IPS-11a (cell line): ENCODE results near the gene ZNF462.

Experiments
- H3K4me3 ChIP-seq: one replicate; pipeline ENCODE4 v1.5.1; 2013; ENCODE audit warnings: low read depth, low read length, control low read depth

The ZNF462 gene

GRCh38 chr9:106922026-106922425, 59.1 kb downstream of the ZNF462 start:
- no peak overlapping the region for H3K4me3 ChIP-seq

GRCh38 chr9:106925392-106925791, 62.4 kb downstream of the ZNF462 start:
- H3K4me3 ChIP-seq, result no peak overlapping the region

- no peak overlapping the region for H3K4me3 ChIP-seq
Observed at GRCh38 chr9:106927916-106928315, 65.0 kb downstream of the ZNF462 start.

GRCh38 chr9:106928350-106928749, 65.4 kb downstream of the ZNF462 start:
- no peak overlapping the region for H3K4me3 ChIP-seq

DNA sequence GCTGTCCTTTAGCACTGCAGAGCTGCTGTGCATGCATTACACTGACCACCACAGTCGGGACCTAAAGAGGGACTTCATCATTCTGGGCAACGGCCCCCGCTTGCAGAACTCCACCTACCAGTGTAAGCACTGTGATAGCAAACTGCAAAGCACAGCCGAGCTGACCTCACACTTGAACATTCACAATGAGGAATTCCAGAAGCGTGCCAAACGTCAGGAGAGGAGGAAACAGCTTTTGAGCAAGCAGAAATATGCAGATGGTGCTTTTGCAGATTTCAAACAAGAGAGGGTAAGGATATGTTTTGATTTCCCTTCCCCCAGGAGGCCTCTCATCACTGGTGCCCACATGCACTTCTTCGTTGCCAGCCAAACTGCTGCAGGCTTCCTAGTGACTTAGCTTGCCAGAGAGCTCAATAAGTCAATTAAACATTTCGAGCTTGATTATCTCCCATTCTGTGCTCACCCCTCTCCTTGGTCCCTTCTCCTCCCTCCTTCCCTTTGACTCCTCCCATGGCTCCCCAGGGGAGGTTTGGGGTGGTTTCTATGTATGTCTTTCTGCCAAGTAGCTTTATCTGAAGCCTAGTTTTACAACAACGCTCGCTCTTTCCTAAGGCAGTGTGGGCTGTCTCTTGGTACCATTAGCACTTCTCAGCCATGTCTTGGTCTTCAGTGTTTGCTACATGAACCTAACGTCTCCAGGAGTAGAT, 66.7 kb downstream of the ZNF462 start:
- no peak overlapping the region for H3K4me3 ChIP-seq

DNA sequence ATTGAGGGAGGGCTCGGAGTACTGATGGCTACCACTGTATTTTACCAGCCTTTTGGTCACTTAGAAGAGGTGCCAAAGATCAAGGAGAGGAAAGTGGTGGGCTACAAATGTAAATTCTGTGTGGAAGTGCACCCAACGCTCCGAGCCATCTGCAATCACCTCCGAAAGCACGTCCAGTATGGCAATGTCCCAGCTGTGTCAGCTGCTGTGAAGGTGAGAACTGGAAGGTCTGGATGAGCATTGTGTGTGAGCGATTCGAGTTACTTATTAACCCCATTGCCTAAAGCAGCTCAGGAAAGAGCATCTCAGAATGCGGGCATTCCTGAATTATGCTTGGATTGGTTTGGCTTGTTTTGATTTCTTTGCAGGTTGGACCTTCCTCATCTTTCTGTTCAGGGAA, 67.5 kb downstream of the ZNF462 start:
- no peak overlapping the region for H3K4me3 ChIP-seq

GRCh38 chr9:106931466-106931865, 68.5 kb downstream of the ZNF462 start:
- no peak overlapping the region for H3K4me3 ChIP-seq

- no peak overlapping the region for H3K4me3 ChIP-seq
Observed at GRCh38 chr9:106932178-106932577, 69.2 kb downstream of the ZNF462 start.

GRCh38 chr9:106932675-106933074, 69.7 kb downstream of the ZNF462 start:
- H3K4me3 ChIP-seq, result no peak overlapping the region

DNA sequence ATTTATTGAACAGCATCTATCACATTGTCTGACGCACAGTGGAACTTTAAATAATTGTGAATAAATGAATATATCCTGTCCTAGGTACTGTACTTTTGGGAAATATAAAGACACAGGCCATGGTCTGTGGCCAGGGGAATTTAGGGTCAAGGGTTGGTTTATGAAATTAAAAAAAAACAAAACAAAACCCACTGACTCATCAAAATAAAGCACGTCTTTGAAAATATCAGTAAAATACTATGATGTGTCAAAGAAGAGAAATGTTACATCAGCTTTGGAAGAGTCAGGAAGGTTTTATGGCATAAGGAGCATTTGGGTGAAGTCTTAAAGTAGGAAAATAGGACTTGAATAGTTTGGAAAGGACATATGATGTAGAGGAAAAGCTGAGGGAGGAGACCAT, 70.5 kb downstream of the ZNF462 start:
- no peak overlapping the region for H3K4me3 ChIP-seq

DNA sequence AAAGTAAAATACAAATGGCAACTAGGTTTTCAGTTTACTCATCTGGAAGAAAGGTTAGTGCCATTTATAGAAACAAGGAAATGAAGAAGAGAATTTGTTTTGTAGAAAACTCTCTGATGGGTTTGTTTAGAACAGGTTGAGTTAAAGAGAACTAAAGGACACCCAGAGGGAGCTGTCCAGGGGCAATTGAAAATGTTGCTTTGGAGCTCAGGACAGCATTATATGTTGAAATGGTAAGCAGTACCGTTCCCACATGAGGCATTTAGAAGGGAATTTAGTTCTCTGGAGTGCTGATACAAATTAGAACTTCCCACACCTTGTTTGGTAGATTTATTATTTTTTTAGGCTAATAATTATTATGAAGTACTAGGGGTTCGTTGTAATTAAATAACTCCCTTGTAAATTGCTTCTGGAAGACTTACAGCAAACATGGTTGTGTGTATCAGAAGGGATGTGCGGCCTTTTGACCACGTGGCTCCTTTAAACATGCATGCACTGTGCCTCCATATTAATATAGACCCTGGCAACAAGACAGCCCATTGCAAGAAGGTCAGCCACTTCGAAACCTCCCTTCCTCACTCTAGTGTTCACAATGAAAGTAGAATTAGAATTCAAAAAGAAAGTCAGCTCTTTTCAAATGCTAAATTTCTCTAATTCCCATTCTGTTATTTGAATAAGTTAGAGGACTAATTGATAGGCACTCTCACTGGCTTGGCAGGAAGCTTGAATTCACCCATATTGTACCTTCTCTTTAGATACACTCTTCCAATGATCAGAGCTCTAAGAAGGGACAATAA, 71.7 kb downstream of the ZNF462 start:
- no peak overlapping the region for H3K4me3 ChIP-seq

GRCh38 chr9:106936680-106937079, 73.7 kb downstream of the ZNF462 start:
- H3K4me3 ChIP-seq, result no peak overlapping the region

DNA sequence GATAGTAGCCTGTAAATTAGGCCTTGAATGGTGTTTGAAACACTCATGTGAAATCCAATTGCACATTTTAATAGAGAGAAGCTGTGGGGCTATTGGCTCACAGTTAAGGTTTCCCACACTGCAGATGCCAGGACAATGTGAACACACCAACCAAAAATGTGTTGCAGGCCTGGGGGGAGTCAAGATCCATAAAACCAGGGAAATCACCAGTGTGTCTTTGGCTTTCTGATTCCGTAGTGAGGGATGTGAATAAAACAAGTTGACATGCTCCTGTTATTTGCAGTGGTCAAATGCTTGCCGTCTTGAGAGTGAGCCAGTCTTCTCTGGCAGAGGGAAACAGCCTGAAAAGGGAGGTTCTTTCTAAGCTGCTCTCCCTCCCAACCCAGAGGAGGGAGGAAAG, 79.0 kb downstream of the ZNF462 start:
- H3K4me3 ChIP-seq, result no peak overlapping the region

- no peak overlapping the region for H3K4me3 ChIP-seq
Observed at GRCh38 chr9:106945727-106946660, 83.0 kb downstream of the ZNF462 start.

DNA sequence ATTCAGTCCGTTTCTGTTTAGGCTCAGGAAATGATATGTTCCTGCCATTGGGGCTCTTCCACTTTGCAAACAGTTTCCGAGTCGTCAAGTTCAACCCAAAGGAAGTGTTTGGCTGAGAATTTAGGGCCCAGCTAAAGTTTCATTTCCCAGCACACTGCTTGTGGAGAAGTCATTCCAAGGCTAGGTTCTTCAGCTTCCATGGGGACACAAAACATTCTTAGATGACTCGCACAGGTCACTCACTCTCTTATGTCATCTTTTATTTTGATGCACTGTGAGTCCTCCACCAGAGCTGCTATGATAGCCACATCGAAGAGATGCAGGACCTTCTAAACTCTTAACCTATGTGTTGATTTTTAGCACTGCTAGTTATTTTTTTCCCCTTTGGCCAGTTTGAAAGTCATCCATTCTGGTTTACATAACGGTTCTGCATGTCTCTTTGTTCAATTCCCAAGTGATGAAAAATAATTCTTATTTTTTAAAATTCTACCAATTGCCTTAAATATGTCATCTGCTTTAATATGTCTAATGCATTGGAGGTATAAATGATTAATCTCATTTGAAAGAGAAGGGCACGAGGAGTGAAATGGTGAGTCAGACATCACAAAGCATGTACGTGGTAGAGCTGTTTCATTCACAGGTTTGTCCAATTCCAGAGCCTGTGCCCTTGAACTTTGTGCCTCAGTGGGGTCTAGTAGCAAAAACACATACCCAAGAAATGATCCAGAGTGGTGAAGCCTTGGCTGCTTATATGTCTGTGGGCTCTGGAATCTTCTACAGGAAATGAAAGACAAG, 84.3 kb downstream of the ZNF462 start:
- H3K4me3 ChIP-seq, result no peak overlapping the region

DNA sequence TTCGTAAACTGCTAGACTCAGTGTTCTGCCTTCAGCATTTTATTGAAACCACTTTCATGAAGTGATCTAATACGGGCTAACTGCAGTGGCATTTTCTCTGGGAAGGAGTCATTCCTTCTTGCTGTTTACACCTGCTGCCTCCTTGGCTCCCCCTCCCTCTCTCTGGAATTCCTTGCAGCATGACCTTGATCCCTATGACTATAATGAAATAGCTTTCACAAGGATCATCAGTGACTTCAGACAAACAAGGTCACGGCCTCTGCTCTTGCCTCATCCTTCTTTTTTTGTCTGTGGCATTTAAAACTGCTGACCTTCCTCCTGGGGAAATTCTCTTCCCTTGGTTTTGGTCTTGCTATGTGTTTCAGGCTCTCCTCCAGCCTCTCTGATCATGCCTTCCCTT, 90.2 kb downstream of the ZNF462 start:
- H3K4me3 ChIP-seq, result no peak overlapping the region

- no peak overlapping the region for H3K4me3 ChIP-seq
Observed at GRCh38 chr9:106954558-106954957, 91.6 kb downstream of the ZNF462 start.

- H3K4me3 ChIP-seq, result no peak overlapping the region
Observed at GRCh38 chr9:106954974-106955850, 92.2 kb downstream of the ZNF462 start.

DNA sequence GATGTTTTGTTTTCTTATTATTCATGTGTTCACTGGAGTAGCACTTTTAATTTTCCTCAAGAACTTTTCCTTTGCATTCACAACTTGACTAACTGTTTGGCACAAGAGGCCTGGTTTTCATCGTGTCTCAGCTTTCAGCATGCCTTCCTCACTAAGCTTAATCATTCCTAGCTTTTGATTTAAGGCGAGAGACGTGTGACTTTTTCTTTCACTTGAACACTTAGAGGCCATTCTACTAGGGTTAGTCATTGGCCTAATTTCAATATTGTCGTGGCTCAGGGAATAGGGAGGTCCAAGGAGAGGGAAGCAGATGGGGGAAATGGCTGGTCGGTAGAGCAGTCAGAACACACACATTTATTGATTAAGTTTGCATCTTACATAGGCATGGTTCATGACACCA, 94.0 kb downstream of the ZNF462 start:
- H3K4me3 ChIP-seq, result no peak overlapping the region
